ENCODE data around the gene MS4A15.

DNA sequence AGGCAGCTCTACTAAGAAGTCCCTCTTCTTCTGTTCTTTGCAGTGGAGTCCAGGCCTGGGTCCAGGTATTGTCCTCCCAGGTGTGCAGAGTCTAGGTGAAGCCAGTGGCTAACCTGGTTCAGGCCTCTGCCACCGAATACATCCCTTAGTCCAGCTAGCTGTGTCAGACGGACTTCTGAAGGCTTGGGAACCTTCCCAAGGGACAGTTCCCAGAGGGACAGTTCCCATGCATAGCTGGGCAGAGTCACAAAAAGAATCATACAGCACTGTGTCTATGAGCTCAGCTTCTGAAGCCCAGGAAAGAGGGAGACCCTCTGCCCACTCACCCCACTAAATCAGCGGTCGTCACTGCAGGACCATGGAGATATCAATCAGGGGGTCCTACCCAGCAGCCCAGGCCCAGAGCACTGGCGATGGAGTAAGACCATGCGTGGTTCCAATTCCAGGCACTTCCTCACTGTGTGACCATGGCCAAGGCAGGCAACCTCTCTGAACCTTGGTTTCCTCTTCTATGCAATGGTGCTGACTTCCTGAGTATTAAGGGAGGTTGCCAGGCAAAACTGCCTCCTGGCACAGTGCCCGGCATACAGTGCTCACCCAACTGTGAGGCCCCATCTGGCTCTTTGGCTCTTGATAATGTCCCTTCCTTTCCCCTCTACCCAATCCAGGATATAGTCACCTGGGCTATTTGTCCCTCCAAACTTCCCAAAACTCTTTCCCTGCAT is 31.9 kb downstream of the MS4A15 start:
- TF ChIP-seq, protein P1, sequence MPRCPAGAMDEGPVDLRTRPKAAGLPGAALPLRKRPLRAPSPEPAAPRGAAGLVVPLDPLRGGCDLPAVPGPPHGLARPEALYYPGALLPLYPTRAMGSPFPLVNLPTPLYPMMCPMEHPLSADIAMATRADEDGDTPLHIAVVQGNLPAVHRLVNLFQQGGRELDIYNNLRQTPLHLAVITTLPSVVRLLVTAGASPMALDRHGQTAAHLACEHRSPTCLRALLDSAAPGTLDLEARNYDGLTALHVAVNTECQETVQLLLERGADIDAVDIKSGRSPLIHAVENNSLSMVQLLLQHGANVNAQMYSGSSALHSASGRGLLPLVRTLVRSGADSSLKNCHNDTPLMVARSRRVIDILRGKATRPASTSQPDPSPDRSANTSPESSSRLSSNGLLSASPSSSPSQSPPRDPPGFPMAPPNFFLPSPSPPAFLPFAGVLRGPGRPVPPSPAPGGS (IDR thresholded peaks at IDR 0.05) = no peak
- TF ChIP-seq MAZ (IDR thresholded peaks at IDR 0.05; ENCODE audit: borderline replicate concordance, low read depth, low read length) = no peak

All from A549 (cell line).